OCI-M2 (cell line): ENCODE results near the gene DLGAP4.
A peak's percentile ranks its signal among the peaks of the same experiment; 100 is the strongest.
"Not testable (repeated sequence)": the region's sequence is repeated elsewhere in the genome, so short reads cannot be mapped to it uniquely, and the experiment has no call there.

ENCODE experiments used
- DNase-seq: peaks from one replicate; lab custom pipeline; 2025; ENCODE audit not compliant: unreplicated experiment; lab: John Stamatoyannopoulos, UW

The DLGAP4 gene

DNA sequence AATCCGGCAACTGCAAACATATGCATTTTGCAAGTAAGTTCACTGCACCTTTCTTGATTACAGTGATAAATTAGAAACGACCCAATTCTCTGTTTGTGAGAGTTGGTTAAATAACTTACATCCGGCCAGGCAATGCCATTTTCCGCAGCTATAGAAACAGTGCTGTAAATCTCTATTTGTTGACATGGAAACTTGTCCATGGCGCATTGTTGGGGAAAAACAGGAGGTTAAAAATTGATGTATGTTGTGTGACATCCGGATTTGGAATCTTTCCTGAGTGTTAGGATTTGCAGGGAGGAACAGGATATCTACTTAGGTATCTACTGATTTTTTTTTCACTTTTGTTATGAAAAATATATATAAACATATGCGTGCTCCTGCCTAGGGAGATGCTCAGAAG lies 66.5 kb downstream of the DLGAP4 start:
- DNase-seq: no peak

DNA sequence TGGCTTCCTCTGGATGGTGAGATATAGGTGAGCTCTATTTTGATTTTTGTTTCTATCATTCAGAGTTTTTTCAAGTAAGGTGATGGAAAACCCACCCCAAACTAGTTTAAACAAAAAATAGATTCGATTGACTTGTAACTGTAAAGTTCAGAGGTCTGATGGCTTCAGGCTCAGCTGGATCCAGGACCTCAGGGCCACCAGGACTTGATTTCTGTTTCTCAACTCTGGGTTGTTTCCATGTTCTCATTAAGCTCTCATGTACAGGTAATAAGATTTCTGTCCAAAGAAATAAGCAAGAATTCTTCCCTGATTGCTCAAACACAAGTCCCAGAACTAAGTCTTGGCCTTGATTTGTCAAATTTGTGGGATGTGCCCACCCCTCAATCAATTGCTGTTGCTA lies 67.0 kb downstream of the DLGAP4 start:
- no peak for DNase-seq

DNA sequence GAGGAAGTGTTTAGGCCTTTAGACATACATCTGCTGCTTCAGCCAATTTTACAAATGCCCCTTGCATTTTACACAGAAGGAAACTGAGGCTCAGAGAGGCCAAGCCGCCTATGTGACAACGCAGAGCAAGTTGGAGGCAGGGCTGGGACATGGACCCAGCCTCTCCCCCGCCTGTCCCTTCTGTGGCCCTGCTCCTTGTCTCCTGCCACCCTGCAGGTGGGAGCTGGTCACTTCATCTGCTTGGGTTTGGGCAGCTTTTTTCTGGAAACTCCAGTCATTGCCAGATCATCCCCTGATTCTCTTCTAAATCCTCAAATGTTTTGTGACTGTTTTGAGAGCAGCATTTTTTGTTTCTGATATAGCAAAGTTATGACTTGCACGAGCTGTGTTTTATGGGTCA lies 68.9 kb downstream of the DLGAP4 start:
- DNase-seq: no peak

DNA sequence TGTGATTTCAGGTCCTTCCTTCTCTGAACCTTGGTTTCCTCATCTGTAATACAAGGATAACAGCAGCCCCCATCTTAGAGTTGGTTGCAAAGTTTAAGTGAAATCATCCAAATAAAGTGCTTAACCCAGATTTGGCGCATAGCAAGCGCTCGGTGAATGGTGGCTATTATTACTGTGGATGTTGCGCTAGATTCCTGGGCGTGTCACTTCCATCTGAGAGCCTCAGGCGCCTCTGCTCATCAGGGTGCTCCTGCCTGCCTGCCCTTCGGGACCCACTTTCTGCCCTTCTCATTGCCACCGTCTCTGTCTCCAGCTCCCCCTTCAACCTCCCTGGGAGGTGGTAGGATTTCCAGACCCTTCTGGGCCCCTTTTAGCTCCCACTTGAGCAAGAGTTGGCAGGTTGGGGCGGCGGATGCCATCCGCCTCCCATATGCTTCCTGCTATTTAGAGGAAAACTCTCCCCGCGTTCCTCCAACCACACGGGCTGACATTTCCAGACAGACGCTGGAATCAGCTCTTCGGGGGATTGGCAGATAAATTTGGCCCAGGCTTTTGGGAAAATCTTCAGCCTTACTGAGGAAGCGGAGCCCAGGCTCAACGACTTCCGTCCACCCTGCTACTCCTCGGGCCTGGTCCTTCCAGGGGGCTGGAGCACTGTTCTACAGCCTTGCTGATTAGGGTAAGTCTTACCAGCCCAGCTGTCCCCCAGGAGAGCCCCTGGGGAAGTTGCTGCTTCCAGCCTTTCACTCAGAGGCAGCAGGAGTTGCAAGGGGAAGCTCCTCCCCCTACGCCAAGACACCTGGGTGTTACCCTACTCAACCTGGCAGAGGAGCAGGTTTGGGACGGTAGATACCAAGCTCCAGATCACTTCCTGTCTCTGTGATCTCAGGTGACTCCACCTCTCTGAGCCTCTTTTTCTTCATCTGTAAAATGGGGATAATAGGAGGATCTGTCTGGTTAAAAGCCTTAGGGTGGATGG lies 71.5 kb downstream of the DLGAP4 start:
- DNase-seq: no peak

DNA sequence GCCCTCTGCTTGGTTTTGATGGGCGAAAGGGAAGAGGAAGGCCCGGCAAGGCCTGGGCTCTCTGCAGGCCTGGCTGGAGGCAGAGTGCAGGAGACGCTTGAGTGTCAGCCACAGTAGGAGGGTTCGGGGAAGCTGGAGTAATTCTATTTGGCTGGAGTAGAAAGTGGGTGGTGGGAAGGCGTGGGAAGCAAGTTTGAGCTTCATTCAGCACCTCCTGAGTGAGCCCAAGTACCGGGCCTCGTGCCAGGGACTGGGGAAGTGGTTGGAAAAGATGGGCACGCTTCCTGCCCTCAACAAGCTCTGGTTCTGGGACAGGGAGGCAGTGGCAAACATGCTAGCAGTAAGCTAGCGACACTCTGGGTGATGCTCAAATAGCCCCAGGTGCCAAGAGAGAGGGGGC lies 72.5 kb downstream of the DLGAP4 start:
- no peak for DNase-seq

DNA sequence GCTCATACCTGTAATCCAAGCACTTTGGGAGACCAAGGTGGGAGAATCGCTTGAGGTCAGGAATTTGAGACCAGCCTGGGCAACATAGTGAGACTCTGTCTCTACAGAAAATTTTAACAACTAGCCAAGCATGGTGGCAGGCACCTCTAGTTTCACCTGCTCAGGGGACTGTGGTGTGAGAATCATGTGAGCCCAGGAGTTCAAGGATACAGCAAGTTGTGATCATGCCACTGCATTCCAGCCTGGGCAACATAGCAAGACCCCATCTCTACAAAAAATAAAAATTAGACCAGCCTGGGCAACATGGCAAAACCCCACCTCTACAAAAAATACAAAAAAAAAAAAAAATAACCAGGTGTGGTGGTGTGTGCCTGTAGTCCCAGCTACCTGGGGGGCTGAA lies 73.8 kb downstream of the DLGAP4 start:
- DNase-seq: not testable (repeated sequence)

DNA sequence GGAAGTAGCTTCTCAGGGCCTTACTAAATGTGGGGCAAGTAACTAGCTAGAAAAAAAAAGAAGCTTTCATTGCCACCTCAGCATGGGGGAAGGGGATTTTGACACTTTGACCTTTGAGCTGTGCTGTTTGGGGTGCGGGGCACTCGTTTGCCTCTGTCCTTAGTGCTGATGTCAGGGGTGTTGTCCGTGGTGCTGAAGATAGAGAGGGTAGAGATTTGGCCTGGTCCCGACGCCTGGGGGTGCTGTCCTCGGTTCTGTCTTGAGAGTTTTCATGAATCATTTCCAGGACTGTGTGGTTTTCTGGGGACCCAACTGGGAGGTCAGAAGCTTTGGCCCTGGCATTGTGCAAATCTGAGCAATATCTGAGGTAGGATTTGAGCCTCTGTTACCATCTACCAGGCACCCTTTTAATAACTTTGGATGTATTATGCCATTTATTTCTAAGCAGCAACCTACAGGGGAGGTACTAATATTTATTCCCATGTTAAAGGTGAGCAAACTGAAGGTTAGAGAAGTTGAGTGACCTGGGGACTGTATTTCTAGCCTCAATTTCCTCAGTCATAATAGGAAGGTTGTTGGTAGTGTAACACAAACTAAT lies 78.0 kb downstream of the DLGAP4 start:
- peak; percentile 23 for DNase-seq

DNA sequence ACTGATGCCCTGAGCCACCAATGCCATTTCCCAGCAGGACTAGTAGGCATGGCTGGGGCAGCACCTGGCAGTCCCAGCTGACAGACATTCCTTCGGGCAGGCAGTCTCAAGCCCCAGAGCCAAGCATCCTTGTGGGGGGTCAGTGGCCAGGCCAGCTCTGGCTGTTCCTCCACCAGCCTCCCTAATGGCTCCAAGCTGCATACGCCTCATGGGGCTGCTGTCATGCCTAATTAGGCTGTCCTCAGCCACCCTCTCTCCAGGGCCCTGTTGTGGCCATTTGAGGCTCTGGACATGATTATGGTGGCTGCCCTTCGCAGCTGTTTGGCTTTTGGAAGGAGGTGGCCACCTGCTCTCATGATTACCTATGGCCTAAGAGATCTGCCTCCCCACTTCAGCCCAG lies 79.4 kb downstream of the DLGAP4 start:
- DNase-seq: no peak

DNA sequence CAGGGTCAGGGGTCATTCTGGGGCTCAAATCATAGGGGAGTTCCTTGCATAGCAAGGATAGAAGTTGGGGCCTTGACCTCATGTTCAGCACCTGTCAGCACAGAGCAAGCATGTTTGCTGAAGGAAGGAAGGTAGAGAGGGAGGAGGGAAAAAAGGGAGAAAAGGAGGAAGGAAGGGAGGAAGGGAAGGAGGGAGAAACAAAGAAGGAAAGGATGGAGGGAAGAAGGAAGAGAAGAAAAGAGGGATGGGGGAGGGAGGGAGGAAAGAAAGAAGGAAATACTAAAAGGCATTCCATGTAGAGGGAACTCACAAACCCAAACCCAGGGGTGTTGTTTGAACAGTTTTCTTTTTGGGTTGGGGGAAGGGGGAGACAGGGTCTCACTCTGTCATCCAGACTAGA lies 80.1 kb downstream of the DLGAP4 start:
- no peak for DNase-seq

DNA sequence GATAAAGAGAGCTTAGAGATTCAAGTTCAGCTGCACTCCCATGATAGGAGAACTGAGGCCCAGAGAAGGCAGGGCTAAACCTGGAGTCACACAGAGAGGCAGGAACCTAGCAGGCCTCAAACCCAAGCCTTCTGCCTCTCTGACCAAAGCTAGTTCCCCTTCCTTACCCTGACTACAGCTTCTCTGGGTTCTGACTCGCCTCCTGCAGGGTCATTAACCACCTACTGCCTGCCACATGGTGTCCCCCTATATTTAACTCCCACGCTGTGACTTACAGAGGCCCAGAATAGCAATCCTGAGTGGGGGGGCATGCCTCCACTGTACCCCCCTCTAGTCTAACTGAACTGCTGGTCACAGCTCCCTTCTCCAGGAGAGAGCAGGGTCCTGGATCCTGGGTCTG lies 84.1 kb downstream of the DLGAP4 start:
- DNase-seq: no peak

DNA sequence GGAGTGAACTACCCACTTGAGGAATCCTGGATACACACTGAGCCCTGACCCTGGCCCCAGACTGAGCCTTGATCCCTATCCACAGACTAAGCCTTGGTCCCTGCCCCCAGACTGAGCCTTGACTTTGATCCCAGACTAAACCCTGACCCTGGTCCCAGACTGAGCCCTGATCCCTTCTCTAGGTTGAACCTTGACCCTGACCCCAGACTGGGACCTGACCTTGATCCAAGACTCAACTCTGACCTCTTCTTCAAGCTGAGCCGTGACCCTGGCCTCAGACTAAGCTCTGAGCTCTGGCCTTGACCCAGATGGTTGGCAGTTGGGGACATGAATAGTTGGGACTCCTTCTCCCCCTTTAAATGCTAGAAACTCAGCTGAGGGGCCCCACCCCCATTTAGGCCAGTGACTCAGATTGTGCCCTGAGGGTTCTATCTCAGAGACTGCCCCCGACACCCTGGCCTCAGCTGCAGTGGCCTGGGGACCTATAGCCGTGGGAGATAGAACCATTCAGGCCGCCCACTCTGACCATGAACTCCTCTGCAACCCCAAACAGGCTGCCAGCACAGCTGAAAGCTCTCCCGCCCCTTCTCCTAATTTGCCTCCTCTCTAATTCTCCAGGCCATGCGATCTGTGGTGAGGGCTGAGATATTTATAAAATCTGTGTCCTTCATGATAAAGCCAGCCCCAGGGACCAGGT lies 84.7 kb downstream of the DLGAP4 start:
- no peak for DNase-seq

DNA sequence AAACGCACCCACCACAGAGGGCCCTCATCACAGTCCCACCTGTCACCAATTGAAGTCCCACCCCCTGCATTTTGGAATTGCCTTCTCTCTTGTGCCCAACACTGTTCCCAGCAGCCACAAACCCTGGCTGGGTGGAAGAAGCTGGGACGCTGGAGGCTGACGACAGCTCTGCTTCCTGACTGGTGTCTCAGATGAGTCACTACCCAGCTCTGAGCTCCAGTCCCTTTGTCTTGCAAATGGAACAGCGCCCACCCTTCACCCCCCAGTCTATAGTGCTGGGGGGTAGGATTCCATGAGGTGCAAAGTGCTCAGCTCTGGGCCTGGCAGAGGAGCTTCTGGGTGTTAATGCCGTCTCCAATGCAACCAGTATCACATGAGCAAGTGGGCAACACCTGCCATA lies 85.3 kb downstream of the DLGAP4 start:
- DNase-seq: no peak

DNA sequence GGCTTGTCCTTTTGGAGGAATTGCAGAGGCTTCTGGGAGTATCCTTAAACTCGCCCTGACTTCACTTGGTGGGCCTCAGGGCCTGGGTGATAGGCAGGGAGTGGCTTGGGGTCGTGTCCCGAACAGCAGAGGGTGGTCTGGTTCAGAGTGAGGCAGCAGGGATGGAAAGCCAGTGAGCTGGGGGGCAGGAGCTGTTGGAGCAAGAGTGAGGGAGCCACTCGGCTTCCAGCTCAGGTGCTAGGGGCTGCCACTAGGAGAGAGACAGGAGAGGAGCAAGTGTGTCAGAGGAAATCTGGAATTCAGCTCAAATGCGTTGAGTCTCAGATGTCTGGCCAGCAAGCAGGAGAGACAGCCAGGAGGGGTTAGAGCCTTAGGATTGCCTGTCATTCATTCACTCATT lies 85.8 kb downstream of the DLGAP4 start:
- DNase-seq: no peak

DNA sequence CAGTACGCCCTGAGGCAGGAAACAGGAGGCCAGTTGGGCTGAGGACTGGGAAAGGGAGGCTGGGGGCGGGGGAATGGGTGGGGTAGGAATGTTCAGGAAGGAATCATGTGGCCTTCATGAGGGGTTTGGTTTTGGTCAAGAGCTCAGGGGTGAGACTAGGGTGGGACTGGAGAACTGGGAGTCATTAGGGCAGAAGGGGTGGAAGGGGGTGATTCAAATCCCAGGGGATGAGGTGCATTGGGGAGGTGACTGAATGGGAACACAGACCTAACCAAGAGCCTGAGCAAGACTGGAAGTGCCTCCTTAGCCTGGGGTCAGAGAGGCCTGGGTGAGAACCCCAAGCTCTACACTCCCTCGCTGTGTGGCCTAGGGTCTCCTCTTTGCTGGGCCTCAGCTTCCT lies 86.8 kb downstream of the DLGAP4 start:
- no peak for DNase-seq

DNA sequence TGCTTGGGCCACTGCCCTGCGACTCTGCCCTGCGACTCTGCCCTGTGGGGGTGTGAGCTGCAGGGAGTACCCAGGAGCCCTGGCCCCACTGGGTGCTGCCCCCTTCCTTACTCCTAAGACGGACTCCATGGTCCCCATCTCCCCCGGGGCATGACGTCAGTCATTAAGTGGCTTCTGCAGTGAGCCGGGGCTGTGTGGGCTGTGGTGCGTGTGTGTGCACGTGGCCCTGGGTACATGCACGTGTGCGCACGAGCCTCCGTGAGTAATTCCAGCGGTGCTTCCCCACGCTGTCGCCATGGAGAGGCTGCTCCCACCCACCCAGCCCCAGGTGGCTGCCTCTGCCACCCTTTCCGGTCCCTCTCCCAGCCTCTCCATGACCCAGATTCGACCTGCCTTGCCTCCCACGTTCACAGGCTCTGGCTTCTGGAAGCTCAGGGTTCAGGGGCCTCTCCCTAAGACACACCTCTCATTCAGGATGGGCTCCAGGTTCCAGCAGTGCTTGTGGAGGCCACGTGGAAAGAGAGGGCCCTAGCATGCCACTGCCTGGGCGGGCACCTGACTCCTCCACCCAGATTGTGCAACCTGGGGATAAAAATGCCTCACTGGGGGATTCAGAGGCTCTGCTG lies 88.3 kb downstream of the DLGAP4 start:
- DNase-seq: no peak

DNA sequence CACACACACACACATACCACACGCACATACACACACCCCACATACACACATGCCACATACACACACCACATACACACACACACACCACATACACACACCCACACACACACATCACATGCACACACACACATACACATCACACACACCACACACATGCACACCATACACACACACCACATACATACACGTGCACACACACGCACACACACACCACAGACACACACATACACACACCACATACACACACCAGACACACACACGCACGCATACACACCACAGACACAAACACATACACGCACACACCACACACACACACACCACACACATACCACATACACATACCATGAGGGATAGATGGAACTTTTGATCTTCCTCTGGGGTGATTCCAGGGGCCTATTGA lies 90.2 kb downstream of the DLGAP4 start:
- DNase-seq: no peak

DNA sequence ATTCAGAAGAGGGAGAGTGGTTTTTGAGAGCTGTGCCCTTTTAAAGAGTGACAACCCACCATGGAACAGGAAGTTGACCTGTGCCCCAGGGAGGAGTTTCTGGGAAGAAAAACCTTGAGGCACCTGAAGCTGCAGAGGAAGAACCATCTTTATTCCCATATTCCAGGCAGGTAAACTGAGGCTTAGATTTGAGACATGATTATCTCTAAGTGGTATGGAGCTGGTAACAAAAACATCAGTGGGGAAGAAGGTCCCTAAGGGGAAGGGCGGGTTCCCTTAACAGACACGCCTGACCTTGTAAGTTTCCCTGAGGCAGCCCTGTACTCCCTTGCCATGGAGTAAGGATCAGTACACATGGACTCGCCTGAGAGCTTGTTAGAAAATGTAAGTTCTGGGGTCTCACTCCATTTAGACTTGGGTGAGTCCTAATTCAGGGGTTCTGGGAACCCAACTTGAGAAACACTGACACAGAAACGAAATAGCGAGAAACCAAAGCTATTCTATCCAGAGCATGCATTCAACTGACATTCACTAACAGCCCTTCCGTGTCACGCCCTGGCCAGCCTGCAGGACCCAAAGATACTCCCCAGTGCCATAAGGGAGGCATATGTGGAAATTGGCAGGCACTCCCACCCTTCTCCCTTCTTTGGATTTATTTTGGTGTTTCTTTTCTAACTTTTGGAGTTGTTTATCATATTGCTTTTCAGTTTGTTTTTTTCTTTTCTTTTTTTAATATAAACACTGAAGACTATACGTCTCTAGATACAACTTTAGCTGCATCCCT lies 90.9 kb downstream of the DLGAP4 start:
- no peak for DNase-seq

DNA sequence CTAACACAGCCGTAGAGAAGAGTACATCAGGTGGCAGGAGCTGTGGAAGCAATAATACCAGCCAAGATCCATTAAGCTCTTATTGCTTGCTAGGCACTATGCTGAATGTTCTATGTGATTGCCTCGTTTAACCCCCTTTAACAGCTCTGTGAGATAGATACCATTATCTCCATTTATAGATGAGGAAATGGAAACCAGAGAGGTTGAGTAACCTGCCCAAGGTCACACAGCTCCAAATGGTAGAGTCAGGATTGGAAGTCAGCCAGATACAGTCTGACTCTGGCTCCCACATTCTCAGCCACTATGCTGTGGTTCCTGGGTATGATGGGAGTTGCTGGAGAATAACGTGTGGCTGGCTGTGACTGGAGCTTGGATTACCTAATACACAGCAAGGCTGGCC lies 92.4 kb downstream of the DLGAP4 start:
- DNase-seq: no peak

DNA sequence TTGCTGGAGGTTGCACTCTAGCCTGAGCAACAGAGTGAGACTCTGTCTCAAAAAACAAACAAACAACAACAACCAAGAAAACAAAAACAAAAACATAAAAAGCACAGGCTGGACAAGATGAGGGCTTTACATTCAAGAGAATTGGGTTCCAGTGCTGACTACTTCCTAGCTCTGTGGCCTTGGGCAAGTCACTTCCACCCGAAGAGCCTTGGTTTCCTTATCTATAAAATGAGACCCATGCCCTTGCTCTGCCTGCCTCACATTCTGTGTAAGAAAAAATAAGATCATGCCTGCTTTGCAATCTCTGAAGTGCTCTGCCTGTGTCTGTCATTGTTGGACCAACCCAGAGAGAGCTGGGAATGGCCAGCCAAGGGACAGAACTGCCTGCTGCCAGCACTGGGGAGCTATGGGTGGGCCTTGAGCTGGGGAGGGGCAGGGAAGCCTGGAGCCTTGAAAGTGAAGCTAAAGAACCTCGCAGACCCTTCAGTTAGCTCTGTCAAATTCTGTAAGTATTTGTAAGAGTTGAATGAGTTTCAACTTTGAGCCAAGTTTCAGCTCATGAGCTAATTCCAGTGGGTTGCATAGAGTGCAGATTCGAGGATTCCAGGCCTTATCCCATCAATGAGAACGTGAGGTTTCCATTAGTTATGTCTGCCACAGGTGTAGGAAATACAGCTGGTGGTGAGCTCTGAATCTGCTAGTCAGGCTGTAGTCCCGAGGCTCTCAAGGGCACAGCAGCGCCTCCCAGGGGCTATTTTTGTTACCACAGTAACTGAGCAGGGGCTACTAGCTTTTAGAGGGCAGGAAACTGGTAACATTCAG lies 93.2 kb downstream of the DLGAP4 start:
- peak; percentile 21 for DNase-seq

DNA sequence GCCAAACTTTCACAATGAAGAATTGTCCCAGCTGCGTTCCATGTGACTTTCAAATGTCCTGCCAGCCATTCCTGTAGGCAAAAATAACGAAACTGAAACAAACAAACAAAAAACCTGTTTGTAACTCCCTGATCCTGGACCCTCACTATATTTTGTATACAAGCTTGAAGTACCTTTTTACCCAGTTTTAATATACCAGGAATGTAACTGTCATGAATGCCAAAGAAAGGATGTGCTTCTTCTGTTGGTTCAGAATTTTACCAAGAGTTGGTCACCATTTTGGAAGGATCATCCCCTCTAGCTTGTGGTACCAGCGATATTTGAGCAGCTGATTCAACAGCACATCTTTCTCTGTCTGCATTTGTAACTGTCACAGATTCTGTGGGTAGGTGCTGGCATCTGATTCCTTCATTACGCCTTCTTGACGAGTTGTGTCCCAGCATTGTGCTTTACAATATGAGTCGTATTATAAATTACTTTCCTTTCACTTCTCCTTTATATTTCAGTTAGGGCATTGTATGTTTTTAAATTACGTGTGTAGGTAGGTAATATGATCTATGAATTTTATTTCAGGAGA lies 93.9 kb downstream of the DLGAP4 start:
- no peak for DNase-seq
